ENCODE data around the gene RPTOR. TPM values are rescaled to one million over a fixed set of nuclear protein-coding genes. Genes with fewer than 3 reads are reported as not detected.

Gene RPTOR
- total RNA-seq, 6 donors from 2014 or later: 26.8 to 109 (median 36.8) TPM

DNA sequence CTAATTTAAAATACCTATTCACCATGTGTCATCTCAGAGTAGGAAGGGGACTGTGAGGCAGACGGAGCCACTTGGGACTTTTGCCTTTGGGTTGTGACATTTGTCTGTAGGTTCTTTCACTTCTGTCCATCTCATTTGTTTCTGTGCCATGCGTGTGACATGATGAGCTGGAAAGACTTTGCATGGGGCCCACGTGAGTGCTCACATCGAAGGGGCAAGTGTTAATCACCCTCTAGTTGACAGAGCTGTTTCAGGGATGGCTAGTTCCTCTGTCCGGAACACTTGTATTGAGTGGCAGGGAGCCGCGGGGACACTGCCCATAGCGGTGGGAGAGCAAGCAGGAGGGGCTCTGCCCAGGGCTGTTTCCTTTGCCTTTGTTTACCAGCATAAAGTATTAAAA lies 112.0 kb downstream of the RPTOR start:
- TF ChIP-seq EP300 (IDR thresholded peaks at IDR 0.05) (no peak), POLR2AphosphoS5 (IDR thresholded peaks at IDR 0.05) (no peak), POLR2A (IDR thresholded peaks at IDR 0.05) (no peak)
- TF ChIP-seq, protein P1, sequence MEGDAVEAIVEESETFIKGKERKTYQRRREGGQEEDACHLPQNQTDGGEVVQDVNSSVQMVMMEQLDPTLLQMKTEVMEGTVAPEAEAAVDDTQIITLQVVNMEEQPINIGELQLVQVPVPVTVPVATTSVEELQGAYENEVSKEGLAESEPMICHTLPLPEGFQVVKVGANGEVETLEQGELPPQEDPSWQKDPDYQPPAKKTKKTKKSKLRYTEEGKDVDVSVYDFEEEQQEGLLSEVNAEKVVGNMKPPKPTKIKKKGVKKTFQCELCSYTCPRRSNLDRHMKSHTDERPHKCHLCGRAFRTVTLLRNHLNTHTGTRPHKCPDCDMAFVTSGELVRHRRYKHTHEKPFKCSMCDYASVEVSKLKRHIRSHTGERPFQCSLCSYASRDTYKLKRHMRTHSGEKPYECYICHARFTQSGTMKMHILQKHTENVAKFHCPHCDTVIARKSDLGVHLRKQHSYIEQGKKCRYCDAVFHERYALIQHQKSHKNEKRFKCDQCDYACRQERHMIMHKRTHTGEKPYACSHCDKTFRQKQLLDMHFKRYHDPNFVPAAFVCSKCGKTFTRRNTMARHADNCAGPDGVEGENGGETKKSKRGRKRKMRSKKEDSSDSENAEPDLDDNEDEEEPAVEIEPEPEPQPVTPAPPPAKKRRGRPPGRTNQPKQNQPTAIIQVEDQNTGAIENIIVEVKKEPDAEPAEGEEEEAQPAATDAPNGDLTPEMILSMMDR (IDR thresholded peaks at IDR 0.05): no peak
- Histone ChIP-seq H3K27me3 (no peaks in the 10 kb centered on the region), H3K36me3 (no peaks in the 10 kb centered on the region), H3K27ac (no peak overlapping the region), H3K9me3 (peaks cover 0 to 9% (median 2%) of the 10 kb centered on the region in 4 donors), H3K4me1 (no peaks in the 10 kb centered on the region), H3K4me3 (no peak overlapping the region)
- WGBS, 2 donors: 70 to 79% methylated on average over 8 of the region's 8 CpGs
- ATAC-seq (ENCODE audit: low FRiP score in 2 of 2) (no peak), DNase-seq (no peak)

DNA sequence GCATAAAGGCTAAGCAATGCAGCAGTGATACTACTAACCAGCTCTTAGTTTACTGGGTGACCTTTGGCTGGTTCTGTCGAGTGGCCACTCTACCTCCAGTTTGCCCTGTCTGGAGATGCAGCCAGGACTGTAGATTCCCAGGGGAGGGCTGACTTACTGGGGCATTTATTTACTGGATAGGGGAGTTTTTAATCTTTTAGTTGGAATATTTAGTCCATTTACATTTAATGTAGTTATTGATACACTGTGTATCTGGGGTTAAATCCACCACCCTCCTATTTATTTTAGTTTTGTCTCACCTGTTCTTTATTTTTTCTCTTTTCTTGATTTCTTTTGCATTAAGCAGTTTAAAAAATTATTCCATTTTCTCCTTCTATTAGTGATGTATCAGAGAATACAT lies 112.9 kb downstream of the RPTOR start:
- Histone ChIP-seq H3K4me1 (no peaks in the 10 kb centered on the region), H3K9me3 (peaks cover 0 to 9% (median 2%) of the 10 kb centered on the region in 4 donors), H3K27me3 (no peaks in the 10 kb centered on the region), H3K27ac (no peak overlapping the region), H3K4me3 (no peak overlapping the region), H3K36me3 (no peaks in the 10 kb centered on the region)
- no peak for TF ChIP-seq POLR2A (IDR thresholded peaks at IDR 0.05)
- no peak for TF ChIP-seq POLR2AphosphoS5 (IDR thresholded peaks at IDR 0.05)
- TF ChIP-seq, protein P1 (IDR thresholded peaks at IDR 0.05): no peak
- no peak for TF ChIP-seq EP300 (IDR thresholded peaks at IDR 0.05)
- ATAC-seq (ENCODE audit: low FRiP score in 2 of 2): no peak
- WGBS, 2 donors: 75 to 100% methylated on average over 1 of the region's 1 CpG
- no peak for DNase-seq

DNA sequence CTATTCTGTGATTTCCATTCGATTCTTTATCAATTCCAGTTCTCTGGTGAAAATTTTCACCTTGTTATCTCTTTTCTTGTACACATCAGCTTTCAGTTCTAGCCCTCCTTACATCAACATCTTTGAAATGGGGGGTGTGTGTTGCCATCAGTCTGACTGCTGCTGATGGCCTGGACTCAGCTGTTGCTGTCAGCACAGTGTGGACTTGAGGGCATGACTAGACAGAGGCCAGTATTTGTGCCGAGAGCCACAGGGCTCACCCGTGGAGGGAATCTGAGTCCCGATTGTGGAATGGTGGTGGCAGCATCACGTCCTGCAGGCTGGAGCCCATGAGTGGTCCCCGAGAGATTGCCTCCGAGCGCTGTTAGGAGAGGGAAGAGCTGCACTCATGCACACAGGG lies 114.2 kb downstream of the RPTOR start:
- Histone ChIP-seq H3K36me3 (no peaks in the 10 kb centered on the region), H3K4me1 (peaks cover 2 to 7% (median 5%) of the 10 kb centered on the region in 4 donors), H3K27ac (no peak overlapping the region), H3K4me3 (no peak overlapping the region), H3K9me3 (peaks cover 0 to 9% (median 2%) of the 10 kb centered on the region in 4 donors), H3K27me3 (no peaks in the 10 kb centered on the region)
- TF ChIP-seq, protein P1 (IDR thresholded peaks at IDR 0.05): no peak
- TF ChIP-seq POLR2A (IDR thresholded peaks at IDR 0.05) (no peak), EP300 (IDR thresholded peaks at IDR 0.05) (no peak), POLR2AphosphoS5 (IDR thresholded peaks at IDR 0.05) (no peak)
- ATAC-seq (ENCODE audit: low FRiP score in 2 of 2) (no peak), DNase-seq (no peak)
- WGBS, 2 donors: 94% methylated on average over 8 of the region's 8 CpGs

DNA sequence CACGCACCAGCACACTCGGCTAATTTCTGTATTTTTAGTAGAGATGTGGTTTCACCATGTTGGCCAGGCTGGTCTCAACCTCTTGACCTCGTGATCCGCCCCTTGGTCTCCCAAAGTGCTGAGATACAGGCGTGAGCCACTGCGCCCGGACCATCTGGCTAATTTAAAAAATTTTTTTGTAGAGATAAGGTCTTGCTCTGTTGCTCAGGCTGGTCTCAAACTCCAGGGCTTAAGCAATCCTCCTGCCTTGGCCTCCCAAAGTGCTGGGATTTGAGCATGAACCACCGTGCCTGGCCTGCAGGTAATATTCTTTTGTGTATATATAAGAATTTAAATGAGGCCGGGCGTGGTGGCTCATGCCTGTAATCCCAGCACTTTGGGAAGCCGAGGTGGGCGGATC lies 115.0 kb downstream of the RPTOR start:
- H3K9me3 ChIP-seq: peaks cover 0 to 9% (median 2%) of the 10 kb centered on the region in 4 donors
- no peaks in the 10 kb centered on the region for H3K27me3 ChIP-seq
- peaks cover 3 to 15% (median 13%) of the 10 kb centered on the region in 4 donors for H3K4me1 ChIP-seq
- H3K36me3 ChIP-seq: no peaks in the 10 kb centered on the region
- WGBS, 2 donors: 96% methylated on average over 12 of the region's 12 CpGs
- TF ChIP-seq POLR2AphosphoS5 (IDR thresholded peaks at IDR 0.05) (no peak), EP300 (IDR thresholded peaks at IDR 0.05) (no peak), POLR2A (IDR thresholded peaks at IDR 0.05) (no peak)
- TF ChIP-seq, protein P1 (IDR thresholded peaks at IDR 0.05): no peak
- H3K27ac ChIP-seq: no peak overlapping the region
- DNase-seq (no peak), ATAC-seq (ENCODE audit: low FRiP score in 2 of 2) (no peak)
- H3K4me3 ChIP-seq: no peak overlapping the region

GRCh38 chr17:80660527-80661198 lies 116.0 kb downstream of the RPTOR start:
- H3K4me3 ChIP-seq: no peak overlapping the region
- H3K36me3 ChIP-seq: no peaks in the 10 kb centered on the region
- DNase-seq (no peak), ATAC-seq (ENCODE audit: low FRiP score in 2 of 2) (no peak)
- H3K4me1 ChIP-seq: peaks cover 3 to 20% (median 17%) of the 10 kb centered on the region in 4 donors
- H3K27me3 ChIP-seq: no peaks in the 10 kb centered on the region
- H3K27ac ChIP-seq: no peak overlapping the region
- 95 to 97% methylated on average over 13 of the region's 13 CpGs for WGBS, 2 donors
- TF ChIP-seq POLR2A (IDR thresholded peaks at IDR 0.05): no peak
- no peak for TF ChIP-seq POLR2AphosphoS5 (IDR thresholded peaks at IDR 0.05)
- TF ChIP-seq, protein P1 (IDR thresholded peaks at IDR 0.05): no peak
- H3K9me3 ChIP-seq: peaks cover 0 to 9% (median 2%) of the 10 kb centered on the region in 4 donors

Data from upper lobe of left lung (tissue), 6 donors.